Prostate gland (tissue), 2 donors: Measurements from ENCODE around the gene SCIN. TPM values are rescaled to one million over a fixed set of nuclear protein-coding genes. Genes with fewer than 3 reads are reported as not detected.

Experiments used
- DNase-seq: peaks from one replicate; pipeline ENCODE4 v3.0.0-alpha.2; 2019; ENCODE audit warnings: low spot score
- H3K27ac ChIP-seq, 2 donors: fragments of 200-600 bp; sonication (generic); 2 replicates each; pipeline ENCODE4 v1.5.1; 2017 to 2019
- H3K27me3 ChIP-seq: fragments of 200-600 bp; sonication (generic); replicated peaks from 2 replicates; pipeline ENCODE4 v1.5.1; 2019; ENCODE audit not compliant: insufficient read depth
- H3K36me3 ChIP-seq, 2 donors: fragments of 200-600 bp; sonication (generic); 1 replicate in 1 of 2; 2 replicates in 1 of 2; pipeline versions ENCODE4 v1.5.1 to v1.8.1; 2017 to 2019
- H3K4me1 ChIP-seq: fragments of 200-600 bp; sonication (generic); replicated peaks from 2 replicates; pipeline ENCODE4 v1.5.1; 2019
- H3K4me3 ChIP-seq, 2 donors: fragments of 200-600 bp; sonication (generic); 2 replicates each; pipeline ENCODE4 v1.5.1; 2017 to 2019
- H3K9me3 ChIP-seq: fragments of 200-600 bp; sonication (generic); 2 replicates; pipeline ENCODE4 v1.5.1; 2017
- POLR2A ChIP-seq: fragments of 450-650 bp; IDR thresholded peaks from one replicate; pipeline ENCODE4 v1.6.1; 2016; ENCODE audit warnings: antibody characterized with exemption, mild to moderate bottlenecking
- POLR2AphosphoS5 ChIP-seq: sonication (generic); formaldehyde crosslinking; IDR thresholded peaks from one replicate; pipeline ENCODE4 v1.6.1; 2017; ENCODE audit warnings: antibody characterized with exemption
- WGBS: methylation state at CpG from one replicate; pipeline ENCODE4 v1.1.5; 2018; 5-methylcytosine and 5-hydroxymethylcytosine counted together
- intact Hi-C: fragments of 100-400 bp; cut with DNase I; formaldehyde crosslinking; loops from one replicate; pipeline ENCODE4 v1.14.2; 2022
- total RNA-seq, 2 donors: library from RNA; depleted of rRNA; stranded (reverse); fragments of >200 nt; gene quantifications; one replicate each; pipeline ENCODE4 v1.1.0, GENCODE V29; 2016
- TF ChIP-seq, protein P1 (sequence below), 4 experiments: fragments of 200-600 bp in 2 of 4; fragments of 450-650 bp in 2 of 4; sonication (generic) in 2 of 4; IDR thresholded peaks; 1 replicate in 3 of 4; 2 replicates in 1 of 4; pipeline ENCODE4 v1.5.1; 2016 to 2019; ENCODE audit warnings: antibody characterized with exemption in 4 of 4, mild to moderate bottlenecking in 2 of 4, moderate library complexity in 2 of 4

SCIN gene
- total RNA-seq, 2 donors from 2014 or later: 7.6 to 12.2 TPM

DNA sequence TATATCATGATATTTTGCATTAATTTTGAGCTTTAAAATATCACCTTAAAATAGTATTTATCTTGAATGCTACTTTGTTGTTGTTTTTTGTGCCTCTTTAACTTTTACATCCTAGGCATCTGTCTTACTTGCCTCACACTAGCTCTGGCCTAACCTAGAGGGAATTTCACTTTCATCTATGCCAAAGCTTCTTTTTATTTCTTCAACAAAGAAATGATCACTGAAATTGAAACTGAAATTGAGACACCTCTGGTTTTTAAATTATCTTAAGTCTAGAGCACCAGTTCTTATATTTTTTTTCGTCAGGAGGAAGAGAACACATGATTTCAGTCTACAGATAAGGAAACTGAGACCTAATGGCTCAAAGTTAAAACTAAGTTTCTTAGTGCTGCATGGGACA, 3.5 kb upstream of the SCIN start:
- Histone ChIP-seq H3K36me3 (no peaks in the 10 kb centered on the region), H3K27me3 (no peaks in the 10 kb centered on the region), H3K4me1 (no peaks in the 10 kb centered on the region), H3K4me3 (no peak overlapping the region), H3K9me3 (no peaks in the 10 kb centered on the region), H3K27ac (no peak overlapping the region)
- TF ChIP-seq POLR2A (no peak), POLR2AphosphoS5 (no peak)
- TF ChIP-seq, protein P1, sequence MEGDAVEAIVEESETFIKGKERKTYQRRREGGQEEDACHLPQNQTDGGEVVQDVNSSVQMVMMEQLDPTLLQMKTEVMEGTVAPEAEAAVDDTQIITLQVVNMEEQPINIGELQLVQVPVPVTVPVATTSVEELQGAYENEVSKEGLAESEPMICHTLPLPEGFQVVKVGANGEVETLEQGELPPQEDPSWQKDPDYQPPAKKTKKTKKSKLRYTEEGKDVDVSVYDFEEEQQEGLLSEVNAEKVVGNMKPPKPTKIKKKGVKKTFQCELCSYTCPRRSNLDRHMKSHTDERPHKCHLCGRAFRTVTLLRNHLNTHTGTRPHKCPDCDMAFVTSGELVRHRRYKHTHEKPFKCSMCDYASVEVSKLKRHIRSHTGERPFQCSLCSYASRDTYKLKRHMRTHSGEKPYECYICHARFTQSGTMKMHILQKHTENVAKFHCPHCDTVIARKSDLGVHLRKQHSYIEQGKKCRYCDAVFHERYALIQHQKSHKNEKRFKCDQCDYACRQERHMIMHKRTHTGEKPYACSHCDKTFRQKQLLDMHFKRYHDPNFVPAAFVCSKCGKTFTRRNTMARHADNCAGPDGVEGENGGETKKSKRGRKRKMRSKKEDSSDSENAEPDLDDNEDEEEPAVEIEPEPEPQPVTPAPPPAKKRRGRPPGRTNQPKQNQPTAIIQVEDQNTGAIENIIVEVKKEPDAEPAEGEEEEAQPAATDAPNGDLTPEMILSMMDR (IDR thresholded peaks at IDR 0.05): no peak
- intact Hi-C loops: no loop called here
- no peak for DNase-seq
- WGBS: 83% methylated on average over 1 of the region's 1 CpG

DNA sequence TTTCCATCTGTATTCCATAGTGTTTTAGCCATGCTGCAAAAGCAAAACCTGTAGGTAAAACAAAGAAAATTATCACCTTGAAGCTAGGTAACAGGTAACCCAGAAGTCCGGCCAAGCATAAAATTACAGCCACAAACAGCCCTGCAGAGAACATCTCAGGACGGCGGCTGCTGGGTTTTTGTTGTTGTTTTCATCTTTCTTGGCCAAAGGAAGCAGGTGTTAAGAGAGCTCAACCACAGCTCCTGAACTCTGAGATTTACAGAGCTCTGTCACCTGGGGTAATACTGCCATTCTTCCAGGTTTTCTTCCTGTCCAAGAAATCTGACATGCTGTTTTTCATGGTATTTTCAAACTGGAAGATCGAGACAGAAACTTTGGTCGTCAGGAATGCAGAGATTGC, 847 bp upstream of the SCIN start:
- no peak for DNase-seq
- Histone ChIP-seq H3K36me3 (no peaks in the 10 kb centered on the region), H3K9me3 (no peaks in the 10 kb centered on the region), H3K27ac (no peak overlapping the region), H3K4me3 (no peak overlapping the region), H3K4me1 (no peaks in the 10 kb centered on the region), H3K27me3 (no peaks in the 10 kb centered on the region)
- intact Hi-C loops: no loop called here
- 29% methylated on average over 5 of the region's 5 CpGs for WGBS
- TF ChIP-seq POLR2AphosphoS5 (no peak), POLR2A (no peak)
- TF ChIP-seq, protein P1 (IDR thresholded peaks at IDR 0.05): no peak

DNA sequence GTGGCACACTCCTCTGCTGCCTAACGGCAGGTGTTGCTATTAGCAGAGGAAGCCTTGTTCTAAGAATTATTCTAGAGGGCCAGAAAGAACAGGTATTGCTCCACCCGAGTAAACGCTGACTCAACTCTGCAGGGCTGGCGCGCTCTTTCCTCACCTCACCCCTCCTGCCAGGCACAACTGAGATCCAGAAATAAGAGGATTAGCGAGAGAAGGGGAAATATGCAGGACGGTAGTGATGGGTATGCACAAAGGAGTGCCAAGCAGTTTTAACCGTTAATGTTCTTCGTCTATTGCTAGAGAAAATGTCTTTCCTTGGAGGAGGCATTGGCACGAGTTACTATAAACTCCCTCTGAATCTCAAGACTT, 369 bp upstream of the SCIN start:
- TF ChIP-seq POLR2AphosphoS5 (no peak), POLR2A (no peak)
- TF ChIP-seq, protein P1 (IDR thresholded peaks at IDR 0.05): no peak
- intact Hi-C loops: no loop called here
- H3K4me3 ChIP-seq: peak overlapping the region; percentile 30 to 33
- H3K9me3 ChIP-seq: no peaks in the 10 kb centered on the region
- DNase-seq: peak; percentile 51
- no peaks in the 10 kb centered on the region for H3K4me1 ChIP-seq
- H3K27me3 ChIP-seq: no peaks in the 10 kb centered on the region
- no peaks in the 10 kb centered on the region for H3K36me3 ChIP-seq
- 5% methylated on average over 10 of the region's 10 CpGs for WGBS
- H3K27ac ChIP-seq: peak overlapping the region; percentile 42 to 50

DNA sequence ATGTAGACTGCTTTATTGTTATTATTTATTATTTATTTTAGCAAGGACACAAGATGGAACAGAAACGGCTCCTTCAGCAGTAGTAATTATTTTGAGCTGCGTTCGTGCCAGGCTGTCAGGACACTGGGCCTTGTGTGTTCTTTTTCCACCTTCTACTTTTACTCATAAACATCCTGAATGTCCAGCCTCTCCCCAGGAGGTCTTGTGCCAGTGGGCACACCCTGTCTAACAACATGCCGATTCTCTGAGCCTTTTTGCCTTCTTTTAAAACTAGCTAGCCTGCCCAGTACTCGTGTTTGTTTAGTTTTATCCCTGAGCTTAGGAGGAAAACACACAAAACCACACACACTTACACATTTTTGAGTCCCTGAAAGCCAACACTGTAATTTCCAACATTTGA, 1.2 kb downstream of the SCIN start:
- no peak for TF ChIP-seq POLR2AphosphoS5
- no peaks in the 10 kb centered on the region for H3K9me3 ChIP-seq
- no peak overlapping the region for H3K4me3 ChIP-seq
- no peak overlapping the region for H3K27ac ChIP-seq
- 78% methylated on average over 5 of the region's 5 CpGs for WGBS
- H3K4me1 ChIP-seq: no peaks in the 10 kb centered on the region
- DNase-seq: no peak
- no peaks in the 10 kb centered on the region for H3K36me3 ChIP-seq
- H3K27me3 ChIP-seq: no peaks in the 10 kb centered on the region
- intact Hi-C loops: no loop called here

DNA sequence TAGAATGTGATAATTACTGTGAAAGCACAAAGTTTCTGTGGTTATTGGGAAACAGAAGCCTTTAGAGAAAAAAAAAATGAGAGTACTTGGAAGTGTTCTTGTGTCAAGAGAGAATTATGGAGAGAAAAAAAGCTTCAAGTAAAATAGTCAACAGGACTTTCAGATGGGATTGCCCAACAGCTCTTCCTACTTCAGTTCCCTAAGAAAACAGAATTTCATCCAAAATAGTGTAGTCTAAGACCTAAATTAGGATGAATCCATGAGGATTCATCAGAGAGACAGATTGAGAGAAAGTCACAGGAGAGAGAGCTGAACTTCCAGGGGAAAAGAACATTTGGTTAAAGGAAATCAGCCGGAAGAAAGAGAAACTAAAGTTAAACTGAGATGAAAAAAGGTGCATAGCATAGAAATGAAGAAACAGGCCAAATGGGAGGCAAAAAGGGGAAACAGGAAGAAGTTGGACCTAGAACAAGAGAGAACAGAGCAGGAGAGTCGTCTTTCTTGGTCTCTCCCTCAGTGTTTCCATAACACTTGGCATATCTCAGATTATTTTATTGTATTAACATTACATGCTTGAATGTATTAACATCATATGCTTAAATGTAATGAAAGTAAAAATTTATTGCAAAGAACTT, 2.5 kb downstream of the SCIN start:
- DNase-seq: no peak
- no peaks in the 10 kb centered on the region for H3K36me3 ChIP-seq
- TF ChIP-seq, protein P1 (IDR thresholded peaks at IDR 0.05): no peak
- no peak for TF ChIP-seq POLR2AphosphoS5
- TF ChIP-seq POLR2A: no peak
- no peaks in the 10 kb centered on the region for H3K4me1 ChIP-seq
- H3K27me3 ChIP-seq: no peaks in the 10 kb centered on the region
- WGBS: 57% methylated on average over 2 of the region's 2 CpGs
- intact Hi-C loops: no loop called here
- H3K4me3 ChIP-seq: no peak overlapping the region
- H3K9me3 ChIP-seq: no peaks in the 10 kb centered on the region
- H3K27ac ChIP-seq: no peak overlapping the region
